Measurements from ENCODE around the gene SLC23A2. TPM values are rescaled to one million over a fixed set of nuclear protein-coding genes. Genes with fewer than 3 reads are reported as not detected.

SLC23A2 gene
- total RNA-seq, 1 experiment from 2014 or later: 22.3 TPM

DNA sequence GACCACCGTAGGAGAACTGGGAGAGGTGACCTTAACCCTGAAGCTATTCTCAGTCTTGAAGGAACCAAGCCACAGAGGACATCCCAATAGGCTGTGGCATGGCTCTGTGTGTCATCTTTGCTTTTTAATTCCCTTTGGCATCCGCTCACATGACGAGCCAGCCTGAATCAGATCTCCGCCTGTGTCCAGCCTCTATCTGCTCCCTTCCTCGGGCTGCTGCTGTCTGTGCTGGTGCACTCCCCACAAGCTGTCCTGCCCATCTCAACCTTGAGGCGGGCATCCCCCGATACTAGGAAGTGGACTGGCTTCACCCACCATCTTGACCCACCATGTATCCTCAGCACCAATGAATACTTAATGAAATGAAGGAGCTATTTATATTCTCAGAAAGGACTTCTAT is 111.9 kb downstream of the SLC23A2 start:
- no peak overlapping the region for H3K27ac ChIP-seq

GRCh38 chr20:4887586-4887985 is 113.7 kb downstream of the SLC23A2 start:
- Histone ChIP-seq H3K36me3 (ENCODE audit: low read depth) (no peaks in the 10 kb centered on the region), H3K4me3 (no peak overlapping the region), H3K27me3 (ENCODE audit: insufficient read depth, low read depth) (no peaks in the 10 kb centered on the region), H4K20me1 (ENCODE audit: insufficient read depth) (no peaks in the 10 kb centered on the region), H3K79me2 (ENCODE audit: low read depth) (no peaks in the 10 kb centered on the region), H3K9me2 (ENCODE audit: insufficient read depth) (no peaks in the 10 kb centered on the region), H3K4me1 (replicated peaks; ENCODE audit: insufficient read depth) (no peaks in the 10 kb centered on the region), H2AFZ (no peak overlapping the region), H3K27ac (no peak overlapping the region), H3K9me3 (ENCODE audit: insufficient read depth, low read depth) (no peaks in the 10 kb centered on the region), H3K4me2 (no peak overlapping the region), H3F3A (ENCODE audit: insufficient read depth, low read depth) (no peaks in the 10 kb centered on the region)
- POLR2A ChIA-PET (ENCODE audit: unreplicated experiment): no interaction called here
- intact Hi-C loops (cut with micrococcal nuclease; ENCODE audit: unreplicated experiment): no loop called here
- CTCF ChIA-PET: no interaction called here
- TF ChIP-seq EZH2 (IDR thresholded peaks at IDR 0.05; ENCODE audit: low read depth) (no peak), CTCF (conservative IDR thresholded peaks at IDR 0.05) (no peak)
- DNase-seq: no peak
- BruUV-seq (replicated peaks): no TSS peak

More for the DNA sequence above, 111.9 kb downstream of the SLC23A2 start:
- no TSS peak for BruUV-seq (replicated peaks)
- H3F3A ChIP-seq (ENCODE audit: insufficient read depth, low read depth): no peaks in the 10 kb centered on the region
- no peak overlapping the region for H3K4me2 ChIP-seq
- H3K4me1 ChIP-seq (replicated peaks; ENCODE audit: insufficient read depth): no peaks in the 10 kb centered on the region
- no peaks in the 10 kb centered on the region for H3K9me2 ChIP-seq (ENCODE audit: insufficient read depth)
- H3K27me3 ChIP-seq (ENCODE audit: insufficient read depth, low read depth): no peaks in the 10 kb centered on the region
- intact Hi-C loops (cut with micrococcal nuclease; ENCODE audit: unreplicated experiment): no loop called here
- no peak for DNase-seq
- no peak overlapping the region for H2AFZ ChIP-seq
- TF ChIP-seq CTCF (conservative IDR thresholded peaks at IDR 0.05): no peak
- TF ChIP-seq EZH2 (IDR thresholded peaks at IDR 0.05; ENCODE audit: low read depth): no peak
- H3K9me3 ChIP-seq (ENCODE audit: insufficient read depth, low read depth): no peaks in the 10 kb centered on the region
- no peaks in the 10 kb centered on the region for H4K20me1 ChIP-seq (ENCODE audit: insufficient read depth)
- ChIA-PET CTCF (no interaction called here), POLR2A (ENCODE audit: unreplicated experiment) (interaction anchor here (0.6 kb wide), 1 partner anchor 119 kb away, joined by 3 read pairs; no protein-coding TSS in a partner anchor)
- H3K36me3 ChIP-seq (ENCODE audit: low read depth): no peaks in the 10 kb centered on the region
- no peak overlapping the region for H3K4me3 ChIP-seq
- no peaks in the 10 kb centered on the region for H3K79me2 ChIP-seq (ENCODE audit: low read depth)

- no peaks in the 10 kb centered on the region for H3K4me1 ChIP-seq (replicated peaks; ENCODE audit: insufficient read depth)
- POLR2A ChIA-PET (ENCODE audit: unreplicated experiment): no interaction called here
- no TSS peak for BruUV-seq (replicated peaks)
- no peak overlapping the region for H3K27ac ChIP-seq
- intact Hi-C loops (cut with micrococcal nuclease; ENCODE audit: unreplicated experiment): no loop called here
- CTCF ChIA-PET: no interaction called here
- no peaks in the 10 kb centered on the region for H3K9me3 ChIP-seq (ENCODE audit: insufficient read depth, low read depth)
- H3K79me2 ChIP-seq (ENCODE audit: low read depth): no peaks in the 10 kb centered on the region
- H3K27me3 ChIP-seq (ENCODE audit: insufficient read depth, low read depth): no peaks in the 10 kb centered on the region
- no peak overlapping the region for H2AFZ ChIP-seq
- H4K20me1 ChIP-seq (ENCODE audit: insufficient read depth): no peaks in the 10 kb centered on the region
- TF ChIP-seq EZH2 (IDR thresholded peaks at IDR 0.05; ENCODE audit: low read depth): no peak
- H3F3A ChIP-seq (ENCODE audit: insufficient read depth, low read depth): no peaks in the 10 kb centered on the region
- no peak overlapping the region for H3K4me3 ChIP-seq
- H3K9me2 ChIP-seq (ENCODE audit: insufficient read depth): no peaks in the 10 kb centered on the region
- no peaks in the 10 kb centered on the region for H3K36me3 ChIP-seq (ENCODE audit: low read depth)
- H3K4me2 ChIP-seq: no peak overlapping the region
- DNase-seq: no peak
These were observed 114.4 kb downstream of the SLC23A2 start for GRCh38 chr20:4886771-4887527.

All from PC-9 (cell line).